Raji (cell line): ENCODE data around the gene AOPEP.

ENCODE experiments used
- POLR2A ChIP-seq: IDR thresholded peaks from 2 replicates; pipeline ENCODE4 v1.6.1; 2011; ENCODE audit warnings: low read depth, low read length, control low read depth; ENCODE audit not compliant: insufficient read depth

AOPEP gene, protein sequence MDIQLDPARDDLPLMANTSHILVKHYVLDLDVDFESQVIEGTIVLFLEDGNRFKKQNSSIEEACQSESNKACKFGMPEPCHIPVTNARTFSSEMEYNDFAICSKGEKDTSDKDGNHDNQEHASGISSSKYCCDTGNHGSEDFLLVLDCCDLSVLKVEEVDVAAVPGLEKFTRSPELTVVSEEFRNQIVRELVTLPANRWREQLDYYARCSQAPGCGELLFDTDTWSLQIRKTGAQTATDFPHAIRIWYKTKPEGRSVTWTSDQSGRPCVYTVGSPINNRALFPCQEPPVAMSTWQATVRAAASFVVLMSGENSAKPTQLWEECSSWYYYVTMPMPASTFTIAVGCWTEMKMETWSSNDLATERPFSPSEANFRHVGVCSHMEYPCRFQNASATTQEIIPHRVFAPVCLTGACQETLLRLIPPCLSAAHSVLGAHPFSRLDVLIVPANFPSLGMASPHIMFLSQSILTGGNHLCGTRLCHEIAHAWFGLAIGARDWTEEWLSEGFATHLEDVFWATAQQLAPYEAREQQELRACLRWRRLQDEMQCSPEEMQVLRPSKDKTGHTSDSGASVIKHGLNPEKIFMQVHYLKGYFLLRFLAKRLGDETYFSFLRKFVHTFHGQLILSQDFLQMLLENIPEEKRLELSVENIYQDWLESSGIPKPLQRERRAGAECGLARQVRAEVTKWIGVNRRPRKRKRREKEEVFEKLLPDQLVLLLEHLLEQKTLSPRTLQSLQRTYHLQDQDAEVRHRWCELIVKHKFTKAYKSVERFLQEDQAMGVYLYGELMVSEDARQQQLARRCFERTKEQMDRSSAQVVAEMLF

DNA sequence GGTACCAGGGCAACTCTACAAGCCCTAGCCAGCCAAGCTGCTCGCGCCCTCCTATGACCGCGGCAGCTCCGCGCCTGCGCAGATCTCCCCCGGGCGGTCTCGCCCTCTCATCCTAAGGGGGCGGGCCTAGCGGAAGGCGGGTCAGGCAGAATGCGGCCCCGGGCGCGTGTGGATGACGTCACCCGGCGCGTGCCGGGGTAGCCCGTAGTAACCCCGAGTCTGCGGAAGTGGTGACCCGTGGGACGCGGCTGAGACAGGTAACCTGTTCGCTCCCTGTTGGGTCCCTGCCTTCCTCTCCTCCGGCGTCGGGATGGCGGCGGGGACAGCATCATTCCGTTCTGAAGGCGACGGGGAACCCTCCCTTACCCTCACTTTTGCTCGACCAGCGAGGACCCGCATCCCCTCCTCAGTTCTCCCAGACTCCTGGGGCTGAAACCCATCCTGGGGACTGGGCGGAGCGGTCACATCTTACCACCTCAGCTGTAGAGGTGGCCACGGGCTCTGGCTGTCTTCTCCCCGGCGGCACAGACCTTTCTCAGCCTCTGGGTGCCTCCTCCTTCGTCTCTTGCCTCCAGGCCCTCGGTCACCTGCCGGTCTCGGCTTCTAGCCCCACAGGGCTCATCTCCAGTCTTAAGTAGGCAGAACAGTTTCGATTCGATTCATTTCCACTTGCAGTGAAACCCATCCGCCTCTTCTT lies at the start of gene AOPEP:
Gene AOPEP, plus strand, starts transcription at position 205 of the 697 bp plus-strand sequence. CDS start 33,085 bp downstream, outside the sequence.
- peak; percentile 97 for TF ChIP-seq POLR2A

DNA sequence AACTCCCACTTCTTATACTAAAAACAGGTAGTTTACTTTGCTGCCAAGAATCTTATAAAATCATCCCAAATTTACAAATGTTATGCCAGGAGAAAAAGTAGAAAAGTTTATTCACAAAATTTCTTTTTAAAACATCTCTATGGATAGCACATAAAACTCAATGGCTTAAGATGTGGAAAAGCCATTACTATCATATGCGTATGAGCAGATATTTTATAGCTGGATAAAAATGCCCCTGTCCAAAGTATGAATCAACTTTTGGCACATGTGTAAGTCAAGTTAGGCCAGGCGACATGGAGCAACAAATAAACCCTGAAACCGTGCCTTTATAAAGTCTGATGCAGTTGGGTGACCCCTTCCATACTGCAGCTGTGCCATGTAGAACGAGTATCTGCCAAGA lies 48.6 kb upstream of the AOPEP start:
- TF ChIP-seq POLR2A = no peak

DNA sequence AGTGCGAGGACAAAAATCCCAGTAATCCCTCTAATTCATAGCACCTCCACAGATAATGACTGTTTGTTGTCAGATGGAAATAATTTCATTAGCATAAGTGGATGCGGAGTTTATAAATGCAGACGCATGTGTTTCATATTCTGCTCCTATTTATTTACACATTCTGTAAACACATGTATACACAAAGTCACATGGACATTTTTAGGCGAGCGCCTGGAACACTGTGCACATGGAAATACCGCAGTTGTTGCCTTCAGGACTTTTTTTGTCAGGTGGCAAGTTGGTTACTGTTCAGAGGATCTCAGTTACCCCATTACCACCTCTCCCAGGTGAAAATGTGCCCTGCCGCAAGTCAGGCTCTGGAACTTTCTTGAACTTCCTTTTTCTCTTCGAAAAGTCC lies 46.9 kb upstream of the AOPEP start:
- no peak for TF ChIP-seq POLR2A

DNA sequence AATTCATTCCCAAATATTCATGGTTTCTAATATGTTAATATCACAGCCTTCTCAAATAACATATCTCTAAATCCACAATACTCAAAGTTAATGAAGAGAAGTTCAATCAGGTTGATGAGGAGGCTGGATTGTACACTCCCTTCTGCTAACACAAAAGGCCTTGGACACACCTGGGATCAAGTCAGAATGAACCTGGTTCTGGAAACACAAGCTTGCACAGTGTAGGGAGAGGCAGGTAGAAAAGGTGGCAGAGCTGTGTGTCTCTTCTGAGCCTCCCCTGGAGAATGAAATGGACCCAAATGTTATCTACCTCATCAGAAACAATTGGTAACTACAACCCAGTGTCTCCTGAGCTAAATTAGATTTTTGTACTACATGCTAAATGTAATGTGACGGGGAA lies 46.5 kb upstream of the AOPEP start:
- no peak for TF ChIP-seq POLR2A

DNA sequence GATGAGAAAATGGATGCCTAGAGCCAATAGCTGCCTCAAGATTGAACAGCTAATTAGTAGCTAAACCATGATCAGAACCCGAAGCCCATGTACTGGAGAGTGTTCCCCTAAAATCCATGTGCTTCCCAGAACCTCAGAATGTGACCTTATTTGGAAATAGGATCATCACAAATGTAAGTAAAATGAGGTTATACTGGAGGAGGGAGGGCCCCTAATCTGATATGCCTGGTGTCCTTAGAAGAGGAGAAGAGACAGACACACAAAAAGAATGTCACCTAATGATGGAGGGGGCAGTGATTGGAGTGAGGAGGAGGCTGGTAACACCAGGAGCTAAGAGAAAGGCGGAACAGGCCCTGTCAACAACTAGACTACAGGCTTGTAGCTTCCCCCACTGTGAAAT lies 45.9 kb upstream of the AOPEP start:
- no peak for TF ChIP-seq POLR2A

DNA sequence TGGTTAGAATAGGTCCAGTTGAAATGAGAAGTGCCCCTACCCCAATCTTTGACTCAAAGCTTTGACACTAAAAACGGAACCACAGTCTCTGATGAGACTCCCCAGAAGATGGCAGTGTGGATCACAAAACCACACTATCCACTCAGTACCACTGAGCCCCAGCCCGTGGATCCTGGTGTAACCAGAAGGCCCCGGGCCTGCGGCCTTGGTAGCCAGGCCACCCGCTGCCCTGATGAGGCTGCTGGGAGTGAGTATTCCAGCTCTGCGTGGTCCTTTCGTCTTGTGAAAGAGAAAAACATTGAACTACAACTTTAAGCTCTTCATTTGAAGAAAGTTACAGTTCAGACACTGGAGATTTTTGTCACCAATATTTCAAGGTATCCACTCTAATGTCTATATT lies 45.0 kb upstream of the AOPEP start:
- no peak for TF ChIP-seq POLR2A

DNA sequence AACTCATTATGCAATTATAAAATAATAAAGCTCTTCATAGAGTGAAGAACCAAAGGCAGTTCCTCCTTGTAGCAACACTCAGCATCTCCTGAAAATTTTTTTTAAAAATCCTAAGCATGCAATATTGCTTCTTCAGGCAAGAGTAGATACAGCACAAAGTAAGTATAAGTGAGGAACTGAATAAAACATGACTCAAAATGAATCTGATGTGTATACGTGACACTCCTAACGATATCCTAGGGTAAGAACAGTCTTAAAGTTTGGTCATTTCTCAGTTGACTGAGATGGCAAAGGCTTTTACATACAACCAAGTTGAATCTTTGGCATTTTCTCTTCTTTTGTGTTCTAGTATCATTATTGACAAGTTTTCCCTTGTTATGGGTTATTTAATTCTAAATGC lies 41.1 kb upstream of the AOPEP start:
- TF ChIP-seq POLR2A = no peak

DNA sequence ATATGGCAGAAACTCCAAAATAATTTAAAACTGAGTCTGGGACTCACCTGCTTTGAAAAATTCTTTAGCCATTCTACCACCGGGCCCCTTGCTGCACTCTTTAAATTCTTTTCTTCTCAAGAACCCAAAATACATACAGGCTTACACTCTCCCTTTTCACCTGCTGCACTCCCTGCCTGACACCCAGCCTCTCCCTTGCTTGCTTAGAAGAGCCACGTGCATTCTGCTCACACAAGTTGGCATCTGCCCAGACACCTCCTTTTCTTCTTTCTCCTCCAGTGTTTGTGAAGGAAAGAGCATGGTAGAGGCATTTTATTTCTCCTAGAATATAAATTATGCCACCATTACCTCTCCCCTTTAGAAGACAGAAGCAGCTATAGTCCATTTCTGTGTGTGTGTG lies 39.0 kb upstream of the AOPEP start:
- TF ChIP-seq POLR2A = no peak

DNA sequence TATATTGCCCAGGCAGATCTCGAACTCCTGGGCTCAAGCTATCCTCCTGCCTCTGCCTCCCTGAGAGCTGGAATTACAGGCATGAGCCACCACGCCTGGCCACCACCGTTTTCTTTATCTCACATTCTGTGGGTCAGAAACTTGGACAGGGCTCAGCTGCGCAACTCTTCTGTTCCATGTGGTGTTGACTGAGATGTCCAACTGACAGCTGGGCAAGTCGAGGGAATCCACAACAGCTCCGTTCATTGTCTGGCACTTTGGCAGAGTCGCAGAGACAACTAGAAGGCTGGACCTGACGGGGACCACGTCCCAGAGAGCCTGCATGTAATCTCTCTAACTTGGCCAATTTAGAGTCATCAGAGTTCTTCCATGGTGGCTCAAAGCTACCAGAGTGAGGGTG lies 36.2 kb upstream of the AOPEP start:
- TF ChIP-seq POLR2A = no peak

DNA sequence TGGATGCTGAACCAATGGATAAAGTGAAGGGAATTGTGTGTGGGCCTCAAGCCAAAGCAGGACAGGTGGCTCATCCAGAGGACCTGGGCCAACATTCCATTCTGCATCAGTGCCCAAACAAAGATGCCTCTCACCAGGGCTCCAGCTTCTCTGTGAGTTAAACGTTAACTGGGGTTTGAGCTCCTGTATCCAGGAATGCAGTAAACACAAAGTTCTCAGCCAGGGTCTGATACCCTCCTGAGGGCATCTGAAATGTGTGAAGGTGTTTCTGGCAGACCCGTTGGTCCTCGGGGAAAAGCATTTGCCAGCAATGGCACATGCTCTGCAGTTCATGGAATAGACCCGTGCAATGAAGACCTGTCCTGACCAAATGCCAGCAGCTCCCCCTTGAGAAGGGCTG lies 33.9 kb upstream of the AOPEP start:
- TF ChIP-seq POLR2A = no peak

DNA sequence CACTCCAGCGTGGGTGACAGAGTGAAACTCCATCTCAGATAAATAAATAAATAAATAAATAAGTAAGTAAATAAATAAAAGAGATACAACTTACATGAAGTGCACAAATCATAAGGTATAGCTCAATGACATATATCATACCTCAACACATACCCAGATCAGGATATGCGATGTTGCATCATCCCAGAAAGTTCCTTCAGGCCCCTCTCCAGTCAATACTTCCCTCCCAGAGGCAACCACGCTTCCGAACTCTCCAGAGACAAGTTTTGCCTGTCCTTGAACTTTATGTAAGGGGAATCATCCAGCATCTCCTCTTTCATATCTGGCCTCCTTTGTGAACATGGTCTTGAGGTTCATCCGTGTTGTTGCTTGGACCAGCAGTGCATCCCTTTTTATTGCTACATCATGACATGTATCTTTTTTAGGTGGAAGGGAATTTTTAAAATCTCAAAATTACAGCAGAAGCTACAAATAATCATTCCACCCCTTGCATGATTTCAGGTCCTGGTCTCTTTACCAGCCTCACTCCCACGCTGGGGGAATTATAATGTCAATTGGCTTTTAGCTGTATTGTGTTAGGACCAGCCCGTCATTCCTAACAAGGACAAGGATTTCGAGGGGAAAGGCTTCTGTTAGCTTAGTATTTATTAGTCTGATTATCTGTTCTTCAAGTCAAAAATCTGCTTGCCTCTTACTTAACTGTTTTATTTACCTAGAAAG lies 32.9 kb upstream of the AOPEP start:
- no peak for TF ChIP-seq POLR2A

DNA sequence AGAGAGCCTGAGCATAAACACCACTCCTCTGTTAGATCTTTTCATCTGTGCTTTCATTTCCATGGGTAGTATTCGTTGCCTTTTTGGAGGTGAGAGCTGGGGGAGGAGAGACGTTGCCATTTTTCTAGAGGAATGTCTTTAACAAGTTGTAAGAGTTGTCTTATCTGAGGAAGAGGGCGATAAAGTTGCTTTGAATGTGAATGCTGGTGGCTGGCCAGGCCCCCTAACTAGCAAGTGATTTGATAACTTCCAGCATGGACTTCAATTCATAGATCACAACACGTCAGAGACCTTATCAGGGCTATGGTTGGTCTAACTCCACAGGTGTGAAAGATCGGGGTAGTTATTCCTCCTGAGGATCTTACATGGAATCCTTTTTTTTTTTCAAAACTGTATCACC lies 30.0 kb upstream of the AOPEP start:
- TF ChIP-seq POLR2A = no peak

DNA sequence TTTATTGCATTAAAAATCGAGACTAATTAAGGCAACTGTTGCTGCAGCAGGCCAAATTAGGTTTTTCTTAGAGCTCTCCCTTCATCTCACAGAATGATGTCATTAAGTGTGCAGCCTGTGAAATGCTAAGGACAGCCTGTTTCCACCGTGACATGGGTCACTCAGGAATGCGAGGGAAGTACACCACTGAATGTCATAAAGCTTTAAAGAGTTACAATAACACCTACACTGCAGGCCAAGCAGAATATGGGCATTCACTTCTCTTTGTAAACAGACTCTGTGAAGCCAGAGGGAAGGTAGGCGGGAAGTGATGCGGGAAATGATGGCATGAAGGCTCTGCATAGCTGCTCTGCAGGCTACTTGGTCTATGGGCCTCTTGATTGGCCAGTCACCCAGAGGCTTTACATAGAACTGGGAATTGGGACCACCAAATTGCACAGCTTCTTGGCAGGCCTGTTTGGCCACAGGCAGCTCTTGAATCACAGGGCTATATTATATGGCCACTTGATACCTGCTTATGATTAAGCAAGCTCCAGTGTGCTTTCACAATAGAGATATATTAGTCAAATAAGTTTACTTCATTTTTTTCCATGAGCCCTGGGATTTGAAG lies 28.4 kb upstream of the AOPEP start:
- no peak for TF ChIP-seq POLR2A

DNA sequence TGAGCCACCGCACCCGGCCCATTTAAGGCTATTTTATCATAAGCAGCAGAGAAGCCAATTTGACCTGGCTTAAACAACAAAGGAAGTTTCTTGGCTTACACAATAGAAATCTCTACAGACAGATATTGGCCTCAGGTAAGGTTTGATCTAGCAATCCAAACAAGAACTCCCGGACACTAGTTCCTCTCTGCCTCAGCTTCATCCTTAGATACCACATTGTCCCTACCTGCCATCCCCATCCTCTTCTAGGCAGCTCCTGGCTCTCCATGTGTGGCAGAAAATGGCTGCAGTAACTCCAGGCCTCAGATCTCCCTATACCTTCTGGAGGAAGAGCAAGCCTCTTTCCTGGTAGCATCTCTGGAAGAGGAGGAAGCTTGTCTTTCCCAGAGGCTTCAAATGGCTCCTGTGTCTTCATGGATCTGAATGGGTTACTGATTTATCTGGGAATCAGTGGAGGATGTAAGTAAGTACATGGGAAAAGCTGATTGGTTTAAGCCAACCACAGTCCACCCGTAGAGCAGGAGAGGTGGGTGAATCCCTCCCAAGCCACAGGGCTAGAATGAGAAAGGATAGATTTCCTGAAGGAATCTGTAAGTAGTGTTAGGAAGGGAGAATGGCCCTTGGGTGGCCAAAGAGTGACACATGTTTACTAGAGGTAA lies 26.7 kb upstream of the AOPEP start:
- no peak for TF ChIP-seq POLR2A
